RWPE2 (cell line): ENCODE data around the gene GSTM3.
"Not testable (repeated sequence)": the region's sequence is repeated elsewhere in the genome, so short reads cannot be mapped to it uniquely, and the experiment has no call there.

Experiments used
- ATAC-seq: fragments of 200-7000 bp; cut with Tn5 transposase; 3 replicates; pipeline ENCODE4 v1.9.1; 2021; ENCODE audit warnings: low read depth
- DNase-seq: peaks from one replicate; pipeline ENCODE4 v3.0.0-alpha.2; 2020; ENCODE audit warnings: low spot score
- H3K27ac ChIP-seq: fragments of 450-650 bp; 2 replicates; pipeline ENCODE4 v1.5.1; 2017; ENCODE audit warnings: mild to moderate bottlenecking; ENCODE audit not compliant: poor library complexity, severe bottlenecking
- H3K27me3 ChIP-seq: fragments of 250-450 bp; sonication (Bioruptor Pico); 2 replicates; pipeline ENCODE4 v1.5.1; 2021; ENCODE audit warnings: mild to moderate bottlenecking, moderate library complexity; ENCODE audit not compliant: insufficient read depth, poor library complexity, severe bottlenecking
- H3K36me3 ChIP-seq: fragments of 250-450 bp; sonication (Bioruptor Pico); 2 replicates; pipeline ENCODE4 v1.5.1; 2020; ENCODE audit warnings: low read depth, mild to moderate bottlenecking, moderate library complexity
- H3K4me1 ChIP-seq: fragments of 250-450 bp; sonication (Bioruptor Pico); 2 replicates; pipeline ENCODE4 v1.5.1; 2021; ENCODE audit warnings: mild to moderate bottlenecking, moderate library complexity; ENCODE audit not compliant: insufficient read depth, poor library complexity, severe bottlenecking
- H3K4me3 ChIP-seq: fragments of 250-450 bp; sonication (Bioruptor Pico); 2 replicates; pipeline ENCODE4 v1.5.1; 2021; ENCODE audit warnings: mild to moderate bottlenecking, moderate library complexity; ENCODE audit not compliant: severe bottlenecking
- H3K9me3 ChIP-seq: fragments of 250-450 bp; sonication (Bioruptor Pico); 2 replicates; pipeline ENCODE4 v1.5.1; 2021; ENCODE audit warnings: mild to moderate bottlenecking, moderate library complexity; ENCODE audit not compliant: severe bottlenecking
- TF ChIP-seq, protein P1 (sequence below): fragments of 450-650 bp; IDR thresholded peaks from one replicate; pipeline ENCODE4 v1.5.1; 2017; ENCODE audit warnings: mild to moderate bottlenecking, moderate library complexity; ENCODE audit not compliant: poor library complexity, severe bottlenecking

GSTM3 gene

GRCh38 chr1:109691759-109692158 lies 49.1 kb downstream of the GSTM3 start:
- DNase-seq (no peak), ATAC-seq (no peak)
- no peak overlapping the region for H3K4me3 ChIP-seq
- no peaks in the 10 kb centered on the region for H3K9me3 ChIP-seq
- no peaks in the 10 kb centered on the region for H3K36me3 ChIP-seq
- no peak overlapping the region for H3K27ac ChIP-seq
- H3K4me1 ChIP-seq, result no peaks in the 10 kb centered on the region
- TF ChIP-seq, protein P1, sequence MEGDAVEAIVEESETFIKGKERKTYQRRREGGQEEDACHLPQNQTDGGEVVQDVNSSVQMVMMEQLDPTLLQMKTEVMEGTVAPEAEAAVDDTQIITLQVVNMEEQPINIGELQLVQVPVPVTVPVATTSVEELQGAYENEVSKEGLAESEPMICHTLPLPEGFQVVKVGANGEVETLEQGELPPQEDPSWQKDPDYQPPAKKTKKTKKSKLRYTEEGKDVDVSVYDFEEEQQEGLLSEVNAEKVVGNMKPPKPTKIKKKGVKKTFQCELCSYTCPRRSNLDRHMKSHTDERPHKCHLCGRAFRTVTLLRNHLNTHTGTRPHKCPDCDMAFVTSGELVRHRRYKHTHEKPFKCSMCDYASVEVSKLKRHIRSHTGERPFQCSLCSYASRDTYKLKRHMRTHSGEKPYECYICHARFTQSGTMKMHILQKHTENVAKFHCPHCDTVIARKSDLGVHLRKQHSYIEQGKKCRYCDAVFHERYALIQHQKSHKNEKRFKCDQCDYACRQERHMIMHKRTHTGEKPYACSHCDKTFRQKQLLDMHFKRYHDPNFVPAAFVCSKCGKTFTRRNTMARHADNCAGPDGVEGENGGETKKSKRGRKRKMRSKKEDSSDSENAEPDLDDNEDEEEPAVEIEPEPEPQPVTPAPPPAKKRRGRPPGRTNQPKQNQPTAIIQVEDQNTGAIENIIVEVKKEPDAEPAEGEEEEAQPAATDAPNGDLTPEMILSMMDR, result no peak
- H3K27me3 ChIP-seq, result no peaks in the 10 kb centered on the region

GRCh38 chr1:109689844-109690405 lies 50.9 kb downstream of the GSTM3 start:
- H3K27ac ChIP-seq, result no peak overlapping the region
- no peaks in the 10 kb centered on the region for H3K4me1 ChIP-seq
- H3K4me3 ChIP-seq, result no peak overlapping the region
- H3K36me3 ChIP-seq, result no peaks in the 10 kb centered on the region
- TF ChIP-seq, protein P1, result no peak
- no peaks in the 10 kb centered on the region for H3K9me3 ChIP-seq
- H3K27me3 ChIP-seq, result no peaks in the 10 kb centered on the region
- DNase-seq, result no peak
- no peak for ATAC-seq

DNA sequence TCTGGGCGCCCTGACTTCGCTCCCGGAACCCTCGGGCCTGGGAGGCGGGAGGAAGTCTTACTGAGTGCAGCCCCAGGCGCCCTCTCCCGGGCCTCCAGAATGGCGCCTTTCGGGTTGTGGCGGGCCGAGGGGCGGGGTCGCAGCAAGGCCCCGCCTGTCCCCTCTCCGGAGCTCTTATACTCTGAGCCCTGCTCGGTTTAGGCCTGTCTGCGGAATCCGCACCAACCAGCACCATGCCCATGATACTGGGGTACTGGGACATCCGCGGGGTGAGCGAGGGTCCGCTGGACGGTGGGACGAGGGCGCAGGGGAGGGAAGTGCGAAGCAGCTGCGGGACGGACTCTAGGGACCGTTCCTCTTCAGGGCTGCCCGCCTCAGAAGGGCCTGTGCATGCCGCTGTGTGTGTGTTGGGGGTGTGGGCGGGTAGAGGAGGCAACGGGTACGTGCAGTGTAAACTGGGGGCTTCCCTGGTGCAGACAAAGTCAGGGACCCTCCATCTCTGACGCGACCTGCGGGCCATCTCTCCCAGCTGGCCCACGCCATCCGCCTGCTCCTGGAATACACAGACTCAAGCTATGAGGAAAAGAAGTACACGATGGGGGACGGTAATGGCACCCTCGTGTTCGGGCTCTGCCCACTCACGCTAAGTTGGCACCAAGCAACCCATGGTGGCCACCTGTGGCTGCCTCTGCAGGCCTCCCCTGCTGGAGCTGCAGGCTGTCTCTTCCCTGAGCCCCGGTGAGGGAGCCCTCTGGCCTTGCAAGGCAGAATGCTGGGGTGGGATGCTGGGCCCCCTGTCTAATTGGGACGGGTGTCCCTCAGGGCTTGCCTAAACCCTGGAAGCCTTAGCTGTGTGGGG lies 53.0 kb downstream of the GSTM3 start, which contains the start of gene GSTM1:
Gene GSTM1 (plus strand): TSS at position 177 of the 859 bp plus-strand sequence. CDS start 57 bp downstream, at position 234.
- TF ChIP-seq, protein P1, result no peak
- Histone ChIP-seq H3K4me3 (no peak within 1 kb of the TSS), H3K27ac (no peak within 1 kb of the TSS), H3K36me3 (no peaks in the 10 kb centered on the region), H3K27me3 (no peaks in the 10 kb centered on the region), H3K4me1 (no peaks in the 10 kb centered on the region), H3K9me3 (no peaks in the 10 kb centered on the region)
- DNase-seq (no peak), ATAC-seq (no peak)

DNA sequence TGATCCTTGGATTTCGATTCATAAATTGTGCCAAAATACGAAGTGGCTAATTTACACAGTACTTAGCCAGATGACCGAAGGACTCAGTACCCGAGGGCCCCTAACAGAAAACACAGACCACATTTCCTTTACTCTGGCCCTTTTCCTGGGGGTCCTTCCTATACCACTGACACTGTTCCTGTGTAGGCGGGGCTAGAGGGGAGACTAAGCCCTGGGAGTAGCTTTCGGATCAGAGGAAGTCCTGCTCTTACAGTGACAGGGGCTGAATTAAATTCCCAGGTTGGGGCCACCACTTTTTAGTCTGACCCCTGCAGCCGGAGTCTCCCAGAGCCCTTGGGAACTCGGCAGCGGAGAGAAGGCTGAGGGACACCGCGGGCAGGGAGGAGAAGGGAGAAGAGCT lies 53.7 kb downstream of the GSTM3 start:
- H3K9me3 ChIP-seq, H3K4me1 ChIP-seq, H3K27me3 ChIP-seq, H3K27ac ChIP-seq, DNase-seq, ATAC-seq, H3K36me3 ChIP-seq, H3K4me3 ChIP-seq: not testable (repeated sequence)

DNA sequence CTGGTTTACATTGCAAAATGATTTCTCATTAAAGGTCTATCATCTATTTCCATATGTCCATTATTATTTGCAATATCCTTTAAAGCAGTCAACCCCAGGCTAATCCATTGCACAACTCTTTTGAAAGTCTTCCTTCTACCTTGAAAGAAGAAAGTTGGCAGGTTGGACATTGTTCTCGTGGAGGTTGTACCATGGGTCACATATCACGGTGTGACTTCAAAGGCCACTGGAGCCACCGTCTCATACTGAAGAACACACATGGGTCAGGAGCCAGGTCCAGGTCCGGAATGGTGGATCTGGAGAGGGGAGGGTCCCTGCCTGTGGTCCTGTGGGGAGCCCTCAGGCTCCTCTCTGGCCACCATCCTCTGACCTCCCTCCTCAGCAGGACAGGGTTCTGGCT lies 54.9 kb downstream of the GSTM3 start:
- H3K27ac ChIP-seq, ATAC-seq, H3K4me1 ChIP-seq, DNase-seq, H3K27me3 ChIP-seq, H3K36me3 ChIP-seq, H3K4me3 ChIP-seq, H3K9me3 ChIP-seq: not testable (repeated sequence)

DNA sequence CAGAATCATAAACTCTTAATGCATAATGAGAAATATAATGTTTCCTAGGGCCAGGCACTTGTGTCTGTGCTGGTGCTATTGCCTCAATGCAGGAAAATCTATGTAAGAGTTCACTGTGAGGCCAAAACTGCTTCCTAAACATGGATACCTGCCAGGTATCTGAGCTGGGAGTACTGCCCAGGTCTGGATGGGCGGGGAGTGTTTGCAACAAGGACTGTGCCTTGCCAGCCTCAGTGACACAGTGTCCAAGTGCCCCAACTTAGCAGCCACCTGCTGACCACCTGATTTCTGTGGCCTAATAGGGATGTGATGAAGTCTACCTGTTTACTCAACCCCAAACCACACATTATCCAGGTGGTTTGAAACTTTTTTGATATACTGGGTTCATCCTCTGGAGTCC lies 55.4 kb downstream of the GSTM3 start:
- H3K27me3 ChIP-seq, DNase-seq, H3K4me1 ChIP-seq, H3K4me3 ChIP-seq, H3K27ac ChIP-seq, H3K9me3 ChIP-seq, H3K36me3 ChIP-seq, ATAC-seq: not testable (repeated sequence)

GRCh38 chr1:109684777-109685176 lies 56.1 kb downstream of the GSTM3 start:
- H3K27ac ChIP-seq, H3K27me3 ChIP-seq, H3K9me3 ChIP-seq, ATAC-seq, H3K4me1 ChIP-seq, H3K4me3 ChIP-seq, H3K36me3 ChIP-seq, DNase-seq: not testable (repeated sequence)
